Heart left ventricle (tissue), 13 donors: ENCODE measurements around the gene HOXA9.

Source experiments
- CTCF ChIP-seq, 12 donors: fragments of 200-600 bp; sonication (generic) in 4 of 12; IDR thresholded peaks; one replicate each; pipeline versions ENCODE4 v1.5.0 to v1.8.0; 2018 to 2022; ENCODE audit warnings: antibody characterized with exemption in 12 of 12, mild to moderate bottlenecking in 5 of 12
- POLR2A ChIP-seq, 2 donors: fragments of 450-650 bp; IDR thresholded peaks; one replicate each; pipeline ENCODE4 v1.6.1; 2017; ENCODE audit warnings: antibody characterized with exemption in 2 of 2, mild to moderate bottlenecking in 2 of 2, moderate library complexity in 2 of 2
- donor health status: ischemic (EF 13 %, LVEDD 7.1; RV severe dilation, severe dysfunction).
- donor health status: DM: no; HTN: yes; CAD: no.
- donor health status: DM: no; HTN: no; CAD: no.
- donor health status: ischemic (EF 25% LVEDD 6.9; RV normal size, moderate dysfunction).
- donor health status: ischemic (EF 25% LVEDD 5.7; RV mildly dilated, moderate dysfunction).
- donor health status: ischemic (EF 35%, LVEDD 5.7; RV mildly dilated, moderate dysfunction).
- donor health status: nonischemic (EF 11% LVEDD 7.7; RV severe dilation, severe dysfunction).
- donor health status: DM: yes; HTN: yes; CAD: no.
- donor health status: PGD.
- donor health status: ischemic (EF 29% LVEDD 5.4; RV normal size, mild dysfunction).
- donor health status: nonischemic (EF 23%, LVEDD 6.1; RV moderate dilation, normal function).

GRCh38 chr7:27173511-27173955, 8.2 kb upstream of the HOXA9 start:
- TF ChIP-seq CTCF (IDR thresholded peaks at IDR 0.05) (no peak), POLR2A (IDR thresholded peaks at IDR 0.05) (no peak)
